SU-DHL-6 (cell line): Measurements from ENCODE around the gene LILRA5.

Source experiments
- CTCF ChIP-seq: fragments of 200-600 bp; sonication (generic); IDR thresholded peaks from one replicate; pipeline ENCODE4 v1.5.1; 2017; ENCODE audit warnings: antibody characterized with exemption, mild to moderate bottlenecking, low read length, moderate library complexity; ENCODE audit not compliant: insufficient read depth, poor library complexity, severe bottlenecking
- EZH2phosphoT487 ChIP-seq: fragments of 200-600 bp; sonication (generic), shearing (Covaris generic); conservative IDR thresholded peaks from 2 replicates; pipeline ENCODE4 v1.6.1; 2018; ENCODE audit warnings: mild to moderate bottlenecking, antibody characterized with exemption, low read length, moderate library complexity, mixed read lengths

- no peak for TF ChIP-seq CTCF
- no peak for TF ChIP-seq EZH2phosphoT487
Observed at GRCh38 chr19:54316746-54317107, 3.8 kb upstream of the LILRA5 start.
